Stimulated activated CD4-positive, alpha-beta T cell treated with anti-CD3 and anti-CD28 coated beads, TNF-alpha, amount 100 ng/mL, for 4 hours (primary cell): ENCODE results near the gene SOX13.

Experiments used
- DNase-seq, 3 experiments: peaks; one replicate each; pipeline ENCODE4 v3.0.0-alpha.2; 2020; ENCODE audit warnings: low read depth in 3 of 3

SOX13 gene

DNA sequence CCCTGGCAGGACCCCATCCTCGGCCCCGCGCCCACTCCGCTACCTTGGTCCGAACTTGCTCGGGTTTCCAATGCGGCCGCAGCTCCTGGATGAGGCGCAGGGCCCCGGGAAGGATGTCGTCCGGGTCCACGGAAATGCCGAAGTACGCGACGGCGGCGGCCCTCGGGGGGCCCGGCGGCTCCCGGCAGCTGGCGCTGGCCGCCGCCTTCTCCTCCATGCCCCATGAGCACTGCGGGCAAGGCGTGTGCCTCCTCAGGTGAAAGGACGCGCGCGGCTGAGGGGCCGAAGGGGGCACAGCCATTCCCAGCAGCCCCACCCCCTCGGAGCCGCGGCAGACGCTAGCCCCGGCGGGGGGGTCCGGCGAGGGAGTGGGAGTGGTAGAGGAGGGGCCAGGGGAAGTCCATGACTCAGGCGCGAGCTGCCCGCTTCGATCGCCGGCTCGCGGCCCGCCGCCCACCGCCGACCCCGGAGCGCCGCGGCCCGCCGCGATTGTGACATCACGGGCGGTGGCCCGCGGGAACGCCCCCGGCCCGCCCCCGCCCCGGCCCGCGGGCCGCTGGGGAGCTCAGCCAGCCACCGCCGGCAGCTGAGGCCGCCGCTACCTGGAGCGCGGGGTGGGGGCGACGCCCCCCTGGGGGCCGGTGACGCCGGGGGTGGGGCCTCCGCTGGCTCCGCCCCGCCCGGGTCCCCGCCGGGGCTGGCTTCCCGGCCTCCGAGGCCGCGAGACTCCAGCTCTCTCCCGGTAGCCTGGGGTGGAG, 78.8 kb downstream of the SOX13 start, which contains the start of gene ETNK2:
Gene ETNK2 (minus strand): TSS at position 493 of the 758 bp plus-strand sequence. CDS start 192 bp downstream, at position 301.
- peak; percentile 24 to 49 (median 32) for DNase-seq

GRCh38 chr1:204152310-204153044, 79.6 kb downstream of the SOX13 start:
- DNase-seq: no peak

DNA sequence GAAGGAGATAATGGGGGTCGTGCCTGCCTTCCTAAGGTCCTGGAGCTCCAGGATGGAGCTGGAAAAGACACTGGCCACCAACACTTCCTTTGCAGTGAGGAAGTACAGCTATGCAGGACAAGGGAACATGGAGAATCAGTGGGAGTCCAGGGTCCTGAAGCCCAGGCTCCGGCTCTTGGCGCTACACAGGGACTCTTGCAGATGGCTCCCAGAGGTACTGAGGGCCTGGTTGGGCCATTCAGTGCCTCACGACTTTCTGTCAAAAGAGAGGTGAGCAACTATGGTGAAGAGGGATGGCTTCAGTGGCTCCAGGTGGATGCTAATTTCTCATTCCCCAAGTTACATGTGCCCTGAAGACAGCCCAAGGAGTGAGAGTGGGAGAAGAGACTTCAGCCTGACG, 80.8 kb downstream of the SOX13 start:
- DNase-seq: no peak

DNA sequence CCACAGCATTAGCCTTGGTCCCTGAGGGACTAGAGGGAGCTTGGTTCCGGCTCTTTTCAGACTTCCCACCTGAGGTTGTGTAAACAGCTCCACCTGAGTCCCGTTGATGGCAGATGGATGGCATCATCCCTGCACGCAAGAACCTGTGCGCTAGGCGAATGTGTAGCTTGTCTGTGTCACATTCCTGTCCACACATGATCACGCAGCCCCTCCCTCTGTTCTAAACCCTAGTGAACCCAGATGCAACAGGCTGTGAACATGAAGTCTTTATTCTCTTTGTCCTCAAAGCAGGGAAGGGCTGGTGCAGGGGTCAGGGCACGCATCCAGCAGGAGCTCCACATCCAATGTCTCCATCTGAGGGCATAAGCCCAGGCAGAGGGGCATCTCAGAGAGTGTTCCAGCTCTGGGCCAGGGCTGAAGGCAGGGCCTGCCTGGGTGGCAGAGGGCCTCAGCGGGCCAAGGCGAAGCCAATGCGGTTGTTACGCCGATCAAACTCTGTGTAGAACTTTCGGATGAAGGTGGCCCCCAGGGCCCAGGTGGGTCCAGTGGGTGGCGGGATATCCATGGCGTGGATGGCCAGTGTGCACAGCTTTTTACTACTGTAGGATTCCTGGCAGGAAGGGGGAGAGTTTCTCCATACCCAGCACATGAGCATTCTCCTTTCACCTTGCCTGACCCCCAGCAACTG, 81.8 kb downstream of the SOX13 start:
- DNase-seq: no peak

GRCh38 chr1:204155881-204156280, 83.0 kb downstream of the SOX13 start:
- no peak for DNase-seq

DNA sequence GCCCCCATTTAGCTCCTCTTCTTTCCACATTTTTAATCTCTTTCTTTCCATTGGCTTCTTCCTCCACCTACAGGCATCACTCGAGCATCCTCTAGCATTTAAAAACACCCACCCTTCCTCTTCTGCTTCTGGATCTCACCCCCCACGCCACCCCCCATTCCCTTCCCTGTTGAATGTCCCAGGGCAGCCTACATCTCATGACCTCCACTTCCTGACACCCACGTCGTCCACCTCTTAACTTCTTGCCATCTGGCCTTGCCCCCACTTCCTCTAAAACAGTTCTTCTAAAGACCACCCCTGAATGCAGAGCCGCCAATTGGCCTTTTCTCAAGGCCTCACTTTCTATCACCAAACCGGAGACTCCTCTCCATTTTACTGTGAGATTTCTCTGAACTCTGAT, 85.0 kb downstream of the SOX13 start:
- DNase-seq: no peak

GRCh38 chr1:204161609-204162493, 88.9 kb downstream of the SOX13 start:
- no peak for DNase-seq

DNA sequence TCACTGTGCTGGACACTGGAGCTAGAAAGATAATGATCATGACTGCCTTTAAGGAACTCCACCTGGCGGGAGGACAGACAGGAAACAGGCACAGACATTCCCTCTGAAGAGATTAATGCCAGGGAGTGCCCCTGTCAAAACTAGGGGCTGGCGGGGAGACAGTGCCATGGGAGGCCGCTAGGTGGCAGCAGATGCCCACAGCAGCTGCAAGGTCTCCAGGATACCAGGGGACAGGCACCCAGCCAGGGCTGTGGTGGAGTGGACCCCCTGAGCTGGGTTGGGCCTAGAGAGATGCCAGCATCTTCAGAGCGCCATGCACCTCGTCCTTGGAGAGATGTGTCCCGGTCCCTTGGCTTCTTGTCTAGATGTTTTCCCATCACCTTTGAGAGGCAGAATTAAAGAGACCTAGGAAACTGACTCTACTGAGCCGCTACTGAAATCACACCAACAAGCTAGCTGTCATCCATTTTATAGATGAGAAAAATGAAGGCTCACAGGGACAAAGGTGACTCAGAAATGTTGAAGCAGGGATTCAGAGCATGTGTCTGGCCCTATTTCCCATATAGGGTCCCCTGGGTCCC, 89.7 kb downstream of the SOX13 start:
- DNase-seq: peak; percentile 59 to 68 (median 63)

DNA sequence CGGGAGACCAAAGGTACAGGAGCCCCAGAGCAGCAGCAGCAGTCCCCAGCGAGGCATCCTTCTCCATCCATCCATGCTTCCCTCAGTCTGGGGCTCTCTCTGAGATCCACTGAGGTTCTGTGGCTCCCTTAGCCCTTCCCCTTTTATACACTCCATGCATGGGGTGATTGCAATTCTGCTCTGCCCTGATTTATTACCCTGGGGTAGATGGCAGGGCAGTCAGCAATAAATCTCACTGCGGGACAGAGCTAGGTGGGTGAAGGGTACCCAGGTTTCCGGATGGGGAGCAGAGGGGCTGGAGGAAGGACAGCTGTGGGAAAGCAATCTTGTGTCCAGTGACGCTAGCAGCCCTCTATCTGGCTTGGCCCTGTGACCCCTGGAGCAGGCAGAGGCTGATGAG, 93.3 kb downstream of the SOX13 start, which contains the start of gene REN:
Gene REN (minus strand): TSS at position 119 of the 400 bp plus-strand sequence. CDS start 44 bp downstream, at position 75.
- no peak for DNase-seq

DNA sequence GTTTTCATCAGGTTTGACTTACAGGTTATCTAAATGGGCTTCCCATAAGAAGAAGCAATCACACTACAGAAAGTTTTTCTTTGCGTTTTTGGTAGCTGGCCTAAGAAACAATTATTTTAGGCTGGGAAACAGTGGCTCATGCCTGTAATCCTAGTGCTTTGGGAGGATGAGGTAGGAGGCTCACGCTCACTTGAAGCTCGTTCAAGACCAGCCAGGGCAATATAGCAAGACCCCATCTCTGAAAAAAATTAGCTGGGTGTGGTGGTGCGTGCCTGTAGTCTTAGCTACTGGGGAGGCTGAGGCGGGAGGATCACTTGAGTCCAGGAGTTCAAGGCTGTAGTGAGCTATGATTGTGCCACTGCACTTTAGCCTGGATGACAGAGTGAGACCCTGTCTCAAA, 94.8 kb downstream of the SOX13 start:
- no peak for DNase-seq

- DNase-seq: no peak
Observed at GRCh38 chr1:204169858-204170257, 96.9 kb downstream of the SOX13 start.

GRCh38 chr1:204170494-204171155, 97.7 kb downstream of the SOX13 start:
- DNase-seq: no peak

GRCh38 chr1:204171751-204172178, 98.8 kb downstream of the SOX13 start:
- DNase-seq: no peak

DNA sequence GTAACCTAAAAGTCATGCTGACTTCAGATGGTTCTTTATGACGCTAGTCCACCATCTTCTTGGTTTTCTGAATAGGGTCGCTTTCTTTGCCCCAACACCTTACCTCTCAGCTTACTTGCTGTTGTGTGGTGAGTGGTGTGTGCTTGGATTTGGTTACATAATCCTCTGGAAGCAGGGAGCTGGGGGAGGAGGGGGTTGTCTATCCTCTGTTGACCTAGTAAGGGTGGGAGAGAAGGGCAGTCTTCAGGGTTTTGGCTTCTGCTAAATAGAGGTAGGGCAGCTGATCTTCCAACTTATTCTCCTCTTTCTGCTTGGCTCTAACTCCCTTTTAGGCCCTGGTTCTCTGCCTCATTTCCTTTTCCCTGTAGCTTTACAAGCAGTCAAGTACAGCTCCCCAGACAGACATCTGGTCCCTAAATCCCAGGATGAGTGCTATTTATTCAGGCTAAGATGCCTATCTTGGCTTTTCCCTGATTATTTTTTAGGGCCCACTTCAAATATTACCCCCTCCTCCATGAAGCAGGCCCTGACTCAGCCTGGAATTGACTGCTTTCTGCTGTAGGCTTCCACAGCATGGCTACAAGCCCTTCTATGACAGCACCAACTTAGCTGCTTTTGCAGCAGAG, 99.6 kb downstream of the SOX13 start:
- DNase-seq: no peak

GRCh38 chr1:204174958-204175357, 102.0 kb downstream of the SOX13 start:
- DNase-seq: no peak

GRCh38 chr1:204176049-204176448, 103.1 kb downstream of the SOX13 start:
- no peak for DNase-seq

- DNase-seq: no peak
Observed at GRCh38 chr1:204177133-204177532, 104.2 kb downstream of the SOX13 start.
